KMS-11 (cell line): ENCODE measurements around the gene SLC9A9.

Experiments used
- H2AFZ ChIP-seq: fragments of 200-600 bp; sonication (generic); 2 replicates; pipeline ENCODE4 v1.6.1; 2016; ENCODE audit warnings: antibody characterized with exemption, mixed run types, low read depth
- H3K27ac ChIP-seq: fragments of 200-600 bp; sonication (generic); 2 replicates; pipeline ENCODE4 v1.6.1; 2016; ENCODE audit warnings: mild to moderate bottlenecking, mixed run types
- H3K27me3 ChIP-seq: fragments of 200-600 bp; sonication (generic); 2 replicates; pipeline ENCODE4 v1.6.1; 2017; ENCODE audit warnings: mild to moderate bottlenecking, low read depth, mixed run types, moderate library complexity; ENCODE audit not compliant: insufficient read depth
- H3K36me3 ChIP-seq: fragments of 200-600 bp; sonication (generic); 2 replicates; pipeline ENCODE4 v1.6.1; 2017; ENCODE audit warnings: mild to moderate bottlenecking, mixed run types; ENCODE audit not compliant: insufficient read depth
- H3K4me1 ChIP-seq: fragments of 200-600 bp; sonication (generic); 2 replicates; pipeline ENCODE4 v1.6.1; 2016; ENCODE audit warnings: mild to moderate bottlenecking, low read depth, mixed run types; ENCODE audit not compliant: poor library complexity, severe bottlenecking
- H3K4me2 ChIP-seq: fragments of 200-600 bp; sonication (generic); 2 replicates; pipeline ENCODE4 v1.7.0; 2016; ENCODE audit warnings: mild to moderate bottlenecking, mixed run types
- H3K4me3 ChIP-seq: fragments of 200-600 bp; sonication (generic); IDR thresholded peaks from 2 replicates; pipeline ENCODE4 v1.6.1; 2017; ENCODE audit warnings: low read depth, low read length, mixed read lengths; ENCODE audit not compliant: insufficient read depth
- H3K79me2 ChIP-seq: fragments of 200-600 bp; sonication (generic); 2 replicates; pipeline ENCODE4 v1.6.1; 2016; ENCODE audit warnings: low read depth, mixed run types; ENCODE audit not compliant: insufficient read depth
- H3K9ac ChIP-seq: fragments of 200-600 bp; sonication (generic); 2 replicates; pipeline ENCODE4 v1.6.1; 2016; ENCODE audit warnings: mild to moderate bottlenecking, mixed run types
- H4K20me1 ChIP-seq: fragments of 200-600 bp; sonication (generic); 2 replicates; pipeline ENCODE4 v1.6.1; 2016; ENCODE audit warnings: mild to moderate bottlenecking, mixed run types; ENCODE audit not compliant: insufficient read depth
- TF ChIP-seq, protein P1 (sequence below): fragments of 200-600 bp; sonication (generic); conservative IDR thresholded peaks from 2 replicates; pipeline ENCODE4 v1.6.1; 2017; ENCODE audit warnings: low read depth, mild to moderate bottlenecking, antibody characterized with exemption, low read length, moderate library complexity, mixed read lengths

Gene SLC9A9

DNA sequence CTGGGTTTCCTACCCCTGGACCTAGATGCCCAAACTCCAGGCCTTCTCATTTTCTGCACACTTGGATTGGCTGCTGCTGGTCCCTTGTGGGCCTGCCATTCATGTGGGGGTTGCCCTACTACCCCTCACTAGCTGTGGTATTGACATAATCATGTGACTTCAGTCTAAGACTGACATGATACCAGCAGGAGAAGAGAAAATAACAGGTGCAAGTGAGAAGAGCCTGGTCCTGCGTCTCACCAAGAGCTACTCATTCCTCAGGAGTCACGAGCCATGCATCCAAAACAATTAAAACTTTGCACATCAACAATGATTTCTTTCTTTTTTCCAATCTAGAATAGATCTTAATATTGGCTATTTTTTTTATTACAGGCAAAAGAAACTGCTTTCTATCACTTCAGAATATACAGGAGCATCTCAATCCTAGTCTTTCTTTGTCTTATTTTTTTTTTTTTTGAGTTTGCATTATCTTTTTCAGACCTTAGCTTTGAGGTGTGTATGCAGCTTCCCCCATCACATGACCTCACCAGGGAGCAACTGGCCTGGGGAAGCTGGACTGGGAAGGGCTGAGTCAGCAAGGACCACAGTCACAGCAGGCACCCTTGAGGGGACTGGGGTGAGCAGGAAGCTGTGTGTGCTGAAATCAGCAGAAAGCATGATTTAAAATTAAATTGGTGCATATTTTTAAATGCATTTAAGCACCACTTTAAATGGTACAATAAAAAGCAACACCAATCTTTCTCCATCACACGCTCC lies 27.6 kb downstream of the SLC9A9 start:
- Histone ChIP-seq H3K4me1 (peaks cover 68% of the 10 kb centered on the region), H2AFZ (peak overlapping the region; percentile 7; the same call in 1 of the 2 replicates), H3K79me2 (no peaks in the 10 kb centered on the region), H4K20me1 (no peaks in the 10 kb centered on the region), H3K36me3 (no peaks in the 10 kb centered on the region), H3K27me3 (no peaks in the 10 kb centered on the region), H3K4me2 (peak overlapping the region; percentile 72), H3K4me3 (no peak overlapping the region), H3K9ac (peak overlapping the region; percentile 10; the same call in 1 of the 2 replicates), H3K27ac (peak overlapping the region; percentile 60)
- TF ChIP-seq, protein P1, sequence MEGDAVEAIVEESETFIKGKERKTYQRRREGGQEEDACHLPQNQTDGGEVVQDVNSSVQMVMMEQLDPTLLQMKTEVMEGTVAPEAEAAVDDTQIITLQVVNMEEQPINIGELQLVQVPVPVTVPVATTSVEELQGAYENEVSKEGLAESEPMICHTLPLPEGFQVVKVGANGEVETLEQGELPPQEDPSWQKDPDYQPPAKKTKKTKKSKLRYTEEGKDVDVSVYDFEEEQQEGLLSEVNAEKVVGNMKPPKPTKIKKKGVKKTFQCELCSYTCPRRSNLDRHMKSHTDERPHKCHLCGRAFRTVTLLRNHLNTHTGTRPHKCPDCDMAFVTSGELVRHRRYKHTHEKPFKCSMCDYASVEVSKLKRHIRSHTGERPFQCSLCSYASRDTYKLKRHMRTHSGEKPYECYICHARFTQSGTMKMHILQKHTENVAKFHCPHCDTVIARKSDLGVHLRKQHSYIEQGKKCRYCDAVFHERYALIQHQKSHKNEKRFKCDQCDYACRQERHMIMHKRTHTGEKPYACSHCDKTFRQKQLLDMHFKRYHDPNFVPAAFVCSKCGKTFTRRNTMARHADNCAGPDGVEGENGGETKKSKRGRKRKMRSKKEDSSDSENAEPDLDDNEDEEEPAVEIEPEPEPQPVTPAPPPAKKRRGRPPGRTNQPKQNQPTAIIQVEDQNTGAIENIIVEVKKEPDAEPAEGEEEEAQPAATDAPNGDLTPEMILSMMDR: no peak

DNA sequence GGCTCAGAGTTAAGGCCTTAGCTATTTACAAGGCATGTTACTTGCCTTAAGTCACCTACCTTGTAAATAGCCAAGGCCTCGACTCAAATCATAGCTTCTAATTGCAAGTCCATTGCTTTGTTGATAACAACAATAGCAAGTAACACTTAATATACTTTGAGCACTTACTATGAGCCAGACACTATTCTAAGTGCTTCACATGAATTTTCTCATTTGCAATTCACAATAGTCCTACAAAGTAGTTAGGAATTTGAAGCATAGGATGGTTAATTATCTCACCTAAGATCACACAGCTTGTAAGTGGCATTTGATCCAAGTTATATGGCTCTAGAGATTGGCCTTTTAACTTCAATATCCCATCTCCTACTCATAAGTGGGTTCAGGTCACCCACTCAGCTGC lies 28.4 kb downstream of the SLC9A9 start:
- H3K36me3 ChIP-seq: no peaks in the 10 kb centered on the region
- no peak overlapping the region for H3K9ac ChIP-seq
- no peaks in the 10 kb centered on the region for H3K27me3 ChIP-seq
- H3K27ac ChIP-seq: peak overlapping the region; percentile 60; the same call in 1 of the 2 replicates
- TF ChIP-seq, protein P1: no peak
- peaks cover 66% of the 10 kb centered on the region for H3K4me1 ChIP-seq
- H3K4me2 ChIP-seq: peak overlapping the region; percentile 72
- no peaks in the 10 kb centered on the region for H3K79me2 ChIP-seq
- H2AFZ ChIP-seq: no peak overlapping the region
- no peaks in the 10 kb centered on the region for H4K20me1 ChIP-seq
- no peak overlapping the region for H3K4me3 ChIP-seq

DNA sequence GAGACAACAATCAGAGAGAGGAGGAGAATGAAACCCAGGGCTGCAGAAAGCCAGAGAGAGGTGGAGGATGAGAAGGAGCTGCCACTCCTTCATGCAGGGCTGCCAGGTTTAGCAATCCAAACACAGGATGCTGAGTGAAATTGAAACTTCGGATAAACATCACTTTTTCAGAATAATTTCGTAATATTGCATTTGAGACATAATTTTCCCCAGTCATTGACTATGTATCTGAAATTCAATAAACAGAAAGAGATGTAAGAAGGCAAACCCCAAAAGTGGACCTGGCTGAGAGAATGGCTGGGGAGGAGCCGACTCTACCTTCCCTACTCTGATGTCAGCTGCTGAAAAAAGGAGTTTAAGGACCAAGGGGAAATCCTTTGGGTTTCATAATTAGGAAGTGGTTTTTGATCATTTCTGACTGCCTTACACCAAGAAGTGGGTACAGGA lies 33.8 kb downstream of the SLC9A9 start:
- peak overlapping the region; percentile 10; the same call in 1 of the 2 replicates for H3K27ac ChIP-seq
- H3K4me1 ChIP-seq: peaks cover 46% of the 10 kb centered on the region
- H3K9ac ChIP-seq: no peak overlapping the region
- H4K20me1 ChIP-seq: no peaks in the 10 kb centered on the region
- no peaks in the 10 kb centered on the region for H3K79me2 ChIP-seq
- no peak overlapping the region for H2AFZ ChIP-seq
- no peaks in the 10 kb centered on the region for H3K36me3 ChIP-seq
- TF ChIP-seq, protein P1: no peak
- peak overlapping the region; percentile 63 for H3K4me2 ChIP-seq
- no peaks in the 10 kb centered on the region for H3K27me3 ChIP-seq
- H3K4me3 ChIP-seq: peak overlapping the region; percentile 10

DNA sequence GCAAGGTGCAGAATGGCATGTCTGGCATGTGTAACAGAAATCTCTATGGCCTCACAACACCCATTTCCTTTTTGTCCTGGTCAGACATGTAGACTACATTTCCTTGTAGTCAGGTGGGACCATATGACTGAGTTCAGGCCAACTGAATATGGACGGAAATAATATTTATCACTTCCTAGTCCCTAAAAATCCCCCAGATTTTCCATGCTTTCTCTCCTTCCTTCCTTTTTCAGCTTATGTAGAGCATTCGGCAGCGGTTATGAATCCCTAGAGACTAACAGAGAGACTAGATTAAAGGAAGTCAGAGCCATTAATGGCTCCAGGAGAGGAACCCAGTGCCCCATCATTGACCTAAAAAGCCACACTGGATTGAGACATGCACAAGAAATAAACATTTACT lies 35.8 kb downstream of the SLC9A9 start:
- Histone ChIP-seq H3K9ac (no peak overlapping the region), H3K27ac (no peak overlapping the region), H3K4me1 (peaks cover 50% of the 10 kb centered on the region), H2AFZ (no peak overlapping the region), H4K20me1 (no peaks in the 10 kb centered on the region), H3K4me2 (no peak overlapping the region), H3K79me2 (no peaks in the 10 kb centered on the region), H3K27me3 (no peaks in the 10 kb centered on the region), H3K4me3 (no peak overlapping the region), H3K36me3 (no peaks in the 10 kb centered on the region)
- TF ChIP-seq, protein P1: no peak
